Omental fat pad (tissue), 4 donors: ENCODE measurements around the gene KRT86. TPM values are rescaled to one million over a fixed set of nuclear protein-coding genes. Genes with fewer than 3 reads are reported as not detected.

Experiments used
- ATAC-seq: fragments of 150-250 bp; one replicate; pipeline ENCODE4 v1.9.1; 2016; ENCODE audit warnings: mild to moderate bottlenecking, moderate library complexity; ENCODE audit not compliant: low FRiP score
- DNase-seq: peaks from one replicate; pipeline ENCODE4 v3.0.0-alpha.2; 2019; ENCODE audit warnings: low spot score
- total RNA-seq, 4 donors: library from RNA; depleted of rRNA; stranded (reverse); fragments of >200 nt; gene quantifications; one replicate each; pipeline ENCODE4 v1.1.0, GENCODE V29; 2016
- TF ChIP-seq, protein P1 (sequence below), 3 donors: fragments of 450-650 bp; IDR thresholded peaks; one replicate each; pipeline ENCODE4 v1.5.1; 2016 to 2017; ENCODE audit warnings: antibody characterized with exemption in 3 of 3, mild to moderate bottlenecking in 3 of 3, moderate library complexity in 2 of 3

Gene KRT86
- total RNA-seq = under 1 TPM in 1 of 4 donors, not detected in 3; 0.37 TPM

GRCh38 chr12:52274521-52275120 is at the start of gene KRT86:
TSS of gene KRT86 (plus strand) at chr12:52274645. CDS start at chr12:52301917, 27,272 bp downstream.
- ATAC-seq (no peak), DNase-seq (no peak)
- TF ChIP-seq, protein P1, sequence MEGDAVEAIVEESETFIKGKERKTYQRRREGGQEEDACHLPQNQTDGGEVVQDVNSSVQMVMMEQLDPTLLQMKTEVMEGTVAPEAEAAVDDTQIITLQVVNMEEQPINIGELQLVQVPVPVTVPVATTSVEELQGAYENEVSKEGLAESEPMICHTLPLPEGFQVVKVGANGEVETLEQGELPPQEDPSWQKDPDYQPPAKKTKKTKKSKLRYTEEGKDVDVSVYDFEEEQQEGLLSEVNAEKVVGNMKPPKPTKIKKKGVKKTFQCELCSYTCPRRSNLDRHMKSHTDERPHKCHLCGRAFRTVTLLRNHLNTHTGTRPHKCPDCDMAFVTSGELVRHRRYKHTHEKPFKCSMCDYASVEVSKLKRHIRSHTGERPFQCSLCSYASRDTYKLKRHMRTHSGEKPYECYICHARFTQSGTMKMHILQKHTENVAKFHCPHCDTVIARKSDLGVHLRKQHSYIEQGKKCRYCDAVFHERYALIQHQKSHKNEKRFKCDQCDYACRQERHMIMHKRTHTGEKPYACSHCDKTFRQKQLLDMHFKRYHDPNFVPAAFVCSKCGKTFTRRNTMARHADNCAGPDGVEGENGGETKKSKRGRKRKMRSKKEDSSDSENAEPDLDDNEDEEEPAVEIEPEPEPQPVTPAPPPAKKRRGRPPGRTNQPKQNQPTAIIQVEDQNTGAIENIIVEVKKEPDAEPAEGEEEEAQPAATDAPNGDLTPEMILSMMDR (IDR thresholded peaks at IDR 0.05) = no peak

- TF ChIP-seq, protein P1 (IDR thresholded peaks at IDR 0.05) = no peak
- ATAC-seq = no peak
- no peak for DNase-seq
These were observed 48.7 kb upstream of the KRT86 start for GRCh38 chr12:52225752-52226151.

DNA sequence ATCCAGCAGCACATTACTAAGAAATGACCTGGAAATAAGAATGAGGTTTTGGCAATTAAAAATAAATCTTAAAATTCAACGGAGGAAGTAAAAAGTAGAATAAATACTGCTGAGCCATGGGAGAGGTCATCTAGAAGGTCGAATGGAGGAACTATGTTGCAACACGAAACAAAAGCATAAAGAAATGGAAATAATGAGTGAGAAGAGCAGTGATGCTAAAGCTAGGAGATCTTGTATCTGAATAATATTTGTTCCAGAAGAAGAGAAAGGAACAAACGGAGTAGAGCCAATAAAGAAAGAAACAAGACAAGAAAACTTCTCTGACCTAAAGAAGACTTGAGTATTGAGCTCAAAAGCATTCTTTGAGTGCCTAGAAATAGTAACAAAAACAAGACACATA is 48.0 kb upstream of the KRT86 start:
- TF ChIP-seq, protein P1 (IDR thresholded peaks at IDR 0.05) = no peak
- DNase-seq (no peak), ATAC-seq (no peak)

DNA sequence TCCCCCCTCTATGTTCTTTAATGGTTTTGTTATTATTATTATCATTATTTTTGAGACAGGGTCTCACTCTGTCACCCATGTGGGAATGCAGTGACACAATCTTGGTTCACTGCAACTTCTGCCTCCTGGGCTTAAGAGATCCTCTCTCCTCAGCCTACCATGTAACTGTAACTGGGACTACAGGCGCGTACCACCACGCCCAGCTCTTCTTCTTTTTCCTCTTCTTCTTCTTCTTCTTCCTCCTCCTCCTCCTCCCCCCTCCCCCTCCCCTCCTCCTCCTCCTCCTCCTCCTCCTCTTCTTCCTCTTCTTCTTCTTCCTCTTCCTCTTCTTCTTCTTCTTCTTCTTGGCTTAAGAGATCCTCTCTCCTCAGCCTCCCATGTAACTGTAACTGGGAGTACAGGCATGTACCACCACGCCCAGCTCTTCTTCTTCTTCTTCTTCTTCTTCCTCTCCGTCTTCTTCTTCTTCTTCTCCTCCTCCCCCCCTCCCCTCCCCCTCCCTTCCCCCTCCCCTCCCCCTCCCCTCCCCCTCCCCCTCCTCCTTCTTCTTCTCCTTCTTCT is 46.8 kb upstream of the KRT86 start:
- DNase-seq = no peak
- TF ChIP-seq, protein P1 (IDR thresholded peaks at IDR 0.05) = no peak
- no peak for ATAC-seq

DNA sequence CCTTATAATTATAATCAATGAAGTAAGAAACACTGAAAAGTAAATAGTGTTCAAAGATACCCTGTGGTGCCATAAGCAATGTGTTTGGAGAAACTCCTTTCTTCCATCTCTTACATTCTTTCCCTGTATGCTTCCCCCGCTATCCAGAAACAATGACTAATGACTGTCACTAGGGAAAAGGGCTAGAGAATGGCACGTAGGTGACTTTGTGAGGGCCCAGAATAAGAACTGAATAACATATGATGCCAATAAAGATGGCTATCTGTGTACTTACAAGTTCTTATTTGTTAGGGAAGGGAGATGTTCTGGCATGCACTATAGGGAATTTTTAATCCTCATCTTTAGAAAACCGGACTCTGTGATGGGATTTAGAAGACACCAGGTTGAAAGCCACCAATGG is 46.1 kb upstream of the KRT86 start:
- no peak for ATAC-seq
- DNase-seq = no peak
- TF ChIP-seq, protein P1 (IDR thresholded peaks at IDR 0.05) = no peak

GRCh38 chr12:52228931-52229330 is 45.5 kb upstream of the KRT86 start:
- ATAC-seq = no peak
- TF ChIP-seq, protein P1 (IDR thresholded peaks at IDR 0.05) = no peak
- no peak for DNase-seq

DNA sequence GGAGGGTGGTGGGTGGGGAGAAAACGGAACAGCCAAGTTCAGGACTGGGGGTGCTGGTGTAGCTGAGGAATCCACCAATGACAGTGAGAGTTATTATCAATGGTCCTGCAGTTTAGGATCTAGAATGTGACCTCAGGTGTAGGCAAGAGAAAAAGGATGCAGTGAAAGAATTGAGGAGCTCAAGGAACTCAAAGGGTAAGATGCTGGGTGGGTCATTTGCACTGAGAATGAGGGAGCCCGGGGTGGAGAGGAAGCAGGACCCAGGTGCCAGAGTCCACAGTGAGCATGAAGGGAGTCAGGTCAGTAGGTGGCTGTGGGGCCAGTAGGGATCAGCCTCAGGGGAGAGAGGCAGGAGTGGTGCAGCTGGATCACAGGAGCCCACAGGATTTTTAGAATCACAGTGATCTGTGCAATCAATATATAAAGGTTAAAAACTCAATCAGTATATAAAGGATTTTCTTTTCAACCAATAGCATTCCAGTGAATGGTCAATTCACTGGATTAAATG is 44.6 kb upstream of the KRT86 start:
- TF ChIP-seq, protein P1 (IDR thresholded peaks at IDR 0.05) = no peak
- ATAC-seq (no peak), DNase-seq (no peak)
